H1 (cell line): Measurements from ENCODE around the gene HSH2D. TPM values are rescaled to one million over a fixed set of nuclear protein-coding genes. Genes with fewer than 3 reads are reported as not detected.

Experiments
- CHD7 ChIP-seq: fragments of 300-600 bp; sonication (generic); IDR thresholded peaks from 2 replicates; pipeline ENCODE4 v1.7.1; 2012; ENCODE audit warnings: low read length, moderate library complexity, mild to moderate bottlenecking, inconsistent platforms; ENCODE audit not compliant: insufficient replicate concordance
- CREB1 ChIP-seq: IDR thresholded peaks from 2 replicates; pipeline ENCODE4 v1.6.1; 2012; ENCODE audit warnings: inconsistent platforms
- EGR1 ChIP-seq: IDR thresholded peaks from 2 replicates; pipeline ENCODE4 v1.6.1; 2011; ENCODE audit warnings: low read depth, low read length, borderline replicate concordance
- SP1 ChIP-seq: IDR thresholded peaks from 2 replicates; pipeline ENCODE4 v1.6.1; 2011; ENCODE audit warnings: low read depth, low read length
- SP4 ChIP-seq: IDR thresholded peaks from 2 replicates; pipeline ENCODE4 v1.6.1; 2012; ENCODE audit warnings: low read length, inconsistent platforms
- SRF ChIP-seq: IDR thresholded peaks from 2 replicates; pipeline ENCODE4 v1.6.1; 2011; ENCODE audit warnings: mild to moderate bottlenecking, low read depth, low read length, moderate library complexity
- TCF12 ChIP-seq: IDR thresholded peaks from 2 replicates; pipeline ENCODE4 v1.6.1; 2011; ENCODE audit warnings: low read depth, mild to moderate bottlenecking, low read length
- polyA plus RNA-seq, 7 experiments: library from polyadenylated mRNA; depleted of rRNA in 3 of 7; stranded (reverse) in 5 of 7; unstranded in 2 of 7; fragments of >200 nt in 5 of 7; fragments of 200-250 nt in 2 of 7; gene quantifications; 1 replicate in 5 of 7; 2 replicates in 1 of 7; 4 replicates in 1 of 7; pipeline versions ENCODE4 v1.2.1 to v1.2.3, GENCODE V29; 2011 to 2013; ENCODE audit warnings: missing spikeins in 2 of 7, mixed read lengths in 2 of 7
- total RNA-seq: library from RNA; stranded (reverse); fragmentation: NEBNext Ultra II Directional; extraction: Animal tissue kit (Norgen Biotek cat#: 25700); gene quantifications from 2 replicates; pipeline ENCODE4 v1.2.1, GENCODE V29; 2021

The HSH2D gene
- total and polyA plus RNA-seq, 2 of the 8 experiments (the other 6 are each of a cell fraction or from before 2014, with no cell fraction given): 0.67 to 1.6 TPM

- TF ChIP-seq CHD7 (no peak), CREB1 (no peak), SP4 (no peak), EGR1 (no peak), SRF (no peak), SP1 (no peak), TCF12 (no peak)
These were observed 7.1 kb upstream of the HSH2D start (continued) for GRCh38 chr19:16136185-16136999.
